ENCODE results near the gene PPP1R1B. TPM values are rescaled to one million over a fixed set of nuclear protein-coding genes. Genes with fewer than 3 reads are reported as not detected.
A peak's percentile ranks its signal among the peaks of the same experiment; 100 is the strongest.

PPP1R1B gene
- total and polyA plus RNA-seq, 2 donors from 2014 or later, result 22.9 to 31.1 TPM

GRCh38 chr17:39607057-39607850 is 19.5 kb upstream of the PPP1R1B start:
- H3K4me1 ChIP-seq (ENCODE audit: control insufficient read depth in 2 of 3, insufficient read depth in 2 of 3, low read depth in 1 of 3, low read length in 3 of 3), result peaks cover 0 to 11% (median 0%) of the 10 kb centered on the region in 3 donors
- TF ChIP-seq, protein P1, sequence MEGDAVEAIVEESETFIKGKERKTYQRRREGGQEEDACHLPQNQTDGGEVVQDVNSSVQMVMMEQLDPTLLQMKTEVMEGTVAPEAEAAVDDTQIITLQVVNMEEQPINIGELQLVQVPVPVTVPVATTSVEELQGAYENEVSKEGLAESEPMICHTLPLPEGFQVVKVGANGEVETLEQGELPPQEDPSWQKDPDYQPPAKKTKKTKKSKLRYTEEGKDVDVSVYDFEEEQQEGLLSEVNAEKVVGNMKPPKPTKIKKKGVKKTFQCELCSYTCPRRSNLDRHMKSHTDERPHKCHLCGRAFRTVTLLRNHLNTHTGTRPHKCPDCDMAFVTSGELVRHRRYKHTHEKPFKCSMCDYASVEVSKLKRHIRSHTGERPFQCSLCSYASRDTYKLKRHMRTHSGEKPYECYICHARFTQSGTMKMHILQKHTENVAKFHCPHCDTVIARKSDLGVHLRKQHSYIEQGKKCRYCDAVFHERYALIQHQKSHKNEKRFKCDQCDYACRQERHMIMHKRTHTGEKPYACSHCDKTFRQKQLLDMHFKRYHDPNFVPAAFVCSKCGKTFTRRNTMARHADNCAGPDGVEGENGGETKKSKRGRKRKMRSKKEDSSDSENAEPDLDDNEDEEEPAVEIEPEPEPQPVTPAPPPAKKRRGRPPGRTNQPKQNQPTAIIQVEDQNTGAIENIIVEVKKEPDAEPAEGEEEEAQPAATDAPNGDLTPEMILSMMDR (IDR thresholded peaks at IDR 0.05; ENCODE audit: borderline replicate concordance, extremely low read depth, insufficient read depth), result no peak
- H3K9ac ChIP-seq (ENCODE audit: low read length in 3 of 3), result no peak overlapping the region
- no peak overlapping the region for H3K4me3 ChIP-seq (ENCODE audit: low read length in 3 of 3)
- no peak overlapping the region for H3K27ac ChIP-seq (ENCODE audit: low read depth in 2 of 2, low read length in 2 of 2)
- no peaks in the 10 kb centered on the region for H3K9me3 ChIP-seq (ENCODE audit: control insufficient read depth in 2 of 3, insufficient read depth in 1 of 3, low read length in 3 of 3)
- FAIRE-seq (no peak), DNase-seq (peak in 1 of 5 donors; percentile 47)
- intact Hi-C loops (cut with DNase I), result no loop called here
- peaks cover 47% of the 10 kb centered on the region for H3K27me3 ChIP-seq (ENCODE audit: control insufficient read depth, insufficient read depth, low read length)
- H3K36me3 ChIP-seq (ENCODE audit: control insufficient read depth in 2 of 3, insufficient read depth in 3 of 3, low read length in 3 of 3), result no peaks in the 10 kb centered on the region

DNA sequence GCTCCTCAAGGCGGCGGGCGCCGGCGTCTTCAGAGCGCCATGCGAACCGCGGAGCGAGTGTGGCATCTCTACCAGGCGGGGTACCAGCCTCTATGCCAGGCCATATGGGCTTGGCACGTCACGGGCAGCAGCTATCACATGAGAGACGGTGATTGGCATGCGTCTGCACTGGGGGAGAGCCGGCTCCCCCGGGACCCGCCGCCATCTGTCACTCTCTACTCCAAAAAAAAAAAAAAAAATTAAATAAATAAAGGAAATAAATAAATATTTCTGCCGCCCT is 19.0 kb upstream of the PPP1R1B start, which contains the start of gene NEUROD2:
TSS of gene NEUROD2 (minus strand) at position 70 of the 280 bp plus-strand sequence. CDS start 1,321 bp downstream, outside the sequence.
- no peak within 1 kb of the TSS for H3K27ac ChIP-seq (ENCODE audit: low read depth in 2 of 2, low read length in 2 of 2)
- no peak within 1 kb of the TSS for H3K9ac ChIP-seq (ENCODE audit: low read length in 3 of 3)
- no peaks in the 10 kb centered on the region for H3K9me3 ChIP-seq (ENCODE audit: control insufficient read depth in 2 of 3, insufficient read depth in 1 of 3, low read length in 3 of 3)
- intact Hi-C loops (cut with DNase I), result no loop called here
- H3K4me1 ChIP-seq (ENCODE audit: control insufficient read depth in 2 of 3, insufficient read depth in 2 of 3, low read depth in 1 of 3, low read length in 3 of 3), result peaks cover 0 to 11% (median 0%) of the 10 kb centered on the region in 3 donors
- peaks cover 42% of the 10 kb centered on the region for H3K27me3 ChIP-seq (ENCODE audit: control insufficient read depth, insufficient read depth, low read length)
- FAIRE-seq (no peak), DNase-seq (peak in 1 of 5 donors; percentile 26)
- TF ChIP-seq, protein P1 (IDR thresholded peaks at IDR 0.05; ENCODE audit: borderline replicate concordance, extremely low read depth, insufficient read depth), result no peak
- H3K36me3 ChIP-seq (ENCODE audit: control insufficient read depth in 2 of 3, insufficient read depth in 3 of 3, low read length in 3 of 3), result no peaks in the 10 kb centered on the region
- no peak within 1 kb of the TSS for H3K4me3 ChIP-seq (ENCODE audit: low read length in 3 of 3)

- Histone ChIP-seq H3K36me3 (ENCODE audit: control insufficient read depth in 2 of 3, insufficient read depth in 3 of 3, low read length in 3 of 3) (no peaks in the 10 kb centered on the region), H3K9ac (ENCODE audit: low read length in 3 of 3) (no peak overlapping the region), H3K4me3 (ENCODE audit: low read length in 3 of 3) (no peak overlapping the region), H3K27me3 (ENCODE audit: control insufficient read depth, insufficient read depth, low read length) (peaks cover 36% of the 10 kb centered on the region), H3K27ac (ENCODE audit: low read depth in 2 of 2, low read length in 2 of 2) (no peak overlapping the region), H3K9me3 (ENCODE audit: control insufficient read depth in 2 of 3, insufficient read depth in 1 of 3, low read length in 3 of 3) (no peaks in the 10 kb centered on the region), H3K4me1 (ENCODE audit: control insufficient read depth in 2 of 3, insufficient read depth in 2 of 3, low read depth in 1 of 3, low read length in 3 of 3) (peaks cover 0 to 11% (median 0%) of the 10 kb centered on the region in 3 donors)
- FAIRE-seq (no peak), DNase-seq (peak in 1 of 5 donors; percentile 43)
- TF ChIP-seq, protein P1 (IDR thresholded peaks at IDR 0.05; ENCODE audit: borderline replicate concordance, extremely low read depth, insufficient read depth), result no peak
- intact Hi-C loops (cut with DNase I), result no loop called here
These were observed 18.4 kb upstream of the PPP1R1B start for GRCh38 chr17:39608142-39608981.
